Fibroblast of the conjunctiva (primary cell): Measurements from ENCODE around the gene UVRAG.
"Not testable (repeated sequence)": the region's sequence is repeated elsewhere in the genome, so short reads cannot be mapped to it uniquely, and the experiment has no call there.

ENCODE experiments used
- DNase-seq: peaks from one replicate; pipeline ENCODE4 v3.0.0-alpha.2; 2010; ENCODE audit warnings: low read depth

UVRAG gene

DNA sequence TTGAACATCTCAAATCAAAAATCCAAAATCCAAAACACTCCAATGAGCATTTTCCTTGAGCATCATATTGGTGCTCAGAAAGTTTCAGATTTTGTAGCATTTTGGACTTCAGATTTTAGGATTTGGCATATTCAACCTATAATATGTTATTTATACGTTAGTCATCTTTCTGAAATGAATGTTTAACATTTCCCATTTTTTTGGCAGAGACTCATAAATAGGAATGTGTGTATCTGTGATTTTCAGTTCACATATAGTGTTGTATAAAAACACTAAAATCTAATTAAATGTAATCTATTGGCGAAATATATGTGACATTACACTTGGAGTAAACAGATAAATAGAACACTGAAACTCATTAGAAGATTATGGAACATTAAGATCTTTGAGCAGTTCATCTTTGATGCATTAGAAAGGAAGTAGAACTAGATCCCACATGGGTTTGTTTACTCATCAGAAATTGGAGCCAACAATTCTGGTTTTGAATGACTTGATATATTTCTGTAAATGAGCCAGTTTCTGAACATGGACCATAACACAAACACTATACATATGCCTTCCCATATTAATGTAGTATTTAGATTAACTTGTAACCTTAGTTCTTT lies 153.1 kb downstream of the UVRAG start:
- no peak for DNase-seq

DNA sequence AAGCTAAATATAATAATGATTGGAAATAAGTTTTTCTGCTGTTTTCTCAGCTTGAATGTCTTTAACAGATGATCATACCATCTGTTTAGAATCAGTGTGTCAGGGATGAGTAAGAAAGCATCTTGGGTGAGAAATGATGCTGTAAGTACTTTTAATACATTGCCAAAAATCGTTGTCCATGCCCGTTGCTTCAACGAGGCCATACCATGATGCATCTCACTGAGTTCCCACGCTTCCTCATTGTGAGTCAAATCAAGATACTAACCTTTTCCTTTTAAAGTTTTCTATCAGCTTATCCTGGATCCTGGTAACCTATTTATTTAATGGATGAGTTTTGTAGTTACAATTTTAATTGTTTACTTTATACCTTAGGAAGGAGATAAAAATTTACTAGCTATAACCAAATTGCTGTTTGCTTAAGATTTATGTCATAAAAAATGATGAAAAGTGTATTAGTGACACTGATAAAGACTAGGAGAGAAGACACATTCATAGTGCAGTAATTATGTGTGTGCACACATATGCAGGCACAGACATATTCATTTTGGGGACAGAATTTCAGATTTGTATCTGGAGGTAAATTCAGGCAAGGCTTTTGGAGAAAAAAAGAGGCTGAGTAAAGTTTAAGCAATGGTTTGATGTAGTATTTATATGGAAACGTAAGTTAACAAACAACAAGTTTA lies 154.8 kb downstream of the UVRAG start:
- peak; percentile 55 for DNase-seq

DNA sequence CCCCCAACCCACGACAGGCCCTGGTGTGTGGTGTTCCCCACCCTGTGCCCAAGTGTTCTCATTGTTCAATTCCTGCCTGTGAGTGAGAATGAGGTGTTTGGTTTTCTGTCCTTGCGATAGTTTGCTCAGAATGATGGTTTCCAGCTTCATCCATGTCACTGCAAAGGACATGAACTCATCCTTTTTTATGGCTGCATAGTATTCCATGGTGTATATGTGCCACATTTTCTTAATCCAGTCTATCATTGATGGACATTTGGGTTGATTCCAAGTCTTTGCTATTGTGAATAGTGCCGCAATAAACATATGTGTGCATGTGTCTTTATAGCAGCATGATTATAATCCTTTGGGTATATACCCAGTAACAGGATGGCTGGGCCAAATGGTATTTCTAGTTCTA lies 158.7 kb downstream of the UVRAG start:
- not testable (repeated sequence) for DNase-seq

DNA sequence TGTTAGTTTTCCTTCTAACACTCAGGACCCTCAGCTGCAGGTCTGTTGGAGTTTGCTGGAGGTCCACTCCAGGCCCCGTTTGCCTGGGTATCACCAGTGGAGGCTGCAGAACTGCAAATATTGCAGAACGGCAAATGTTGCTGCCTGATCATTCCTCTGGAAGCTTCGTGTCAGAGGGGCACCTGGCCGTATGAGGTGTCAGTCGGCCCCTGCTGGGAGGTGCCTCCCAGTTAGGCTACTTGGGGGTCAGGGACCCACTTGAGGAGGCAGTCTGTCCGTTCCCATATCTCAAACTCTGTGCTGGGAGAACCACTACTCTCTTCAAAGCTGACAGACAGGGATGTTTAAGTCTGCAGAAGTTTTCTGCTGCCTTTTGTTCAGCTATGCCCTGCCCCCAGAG lies 164.1 kb downstream of the UVRAG start:
- not testable (repeated sequence) for DNase-seq

GRCh38 chr11:75979479-75980027 lies 164.5 kb downstream of the UVRAG start:
- not testable (repeated sequence) for DNase-seq

- no peak for DNase-seq
Measured at GRCh38 chr11:75980031-75980430, 165.0 kb downstream of the UVRAG start.

DNA sequence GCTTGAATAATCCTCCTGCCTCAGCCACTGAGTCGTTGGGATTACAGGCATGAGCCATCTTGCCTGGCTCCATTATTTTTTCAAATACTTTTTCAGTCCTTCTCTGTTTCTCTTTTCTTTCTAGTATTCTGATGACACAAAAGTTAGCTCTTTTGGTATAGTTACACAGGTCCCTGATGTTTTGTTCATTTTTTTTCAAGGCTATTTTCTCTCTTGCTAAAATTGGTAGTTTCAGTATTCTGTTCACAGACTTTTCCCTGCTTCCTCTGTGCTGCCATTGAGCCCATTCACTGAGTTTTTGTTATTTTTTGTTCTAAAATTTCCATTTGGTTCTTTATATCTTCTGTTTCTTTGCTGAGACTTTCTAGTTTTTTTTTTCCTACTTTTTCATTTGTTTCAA lies 166.5 kb downstream of the UVRAG start:
- DNase-seq = no peak

DNA sequence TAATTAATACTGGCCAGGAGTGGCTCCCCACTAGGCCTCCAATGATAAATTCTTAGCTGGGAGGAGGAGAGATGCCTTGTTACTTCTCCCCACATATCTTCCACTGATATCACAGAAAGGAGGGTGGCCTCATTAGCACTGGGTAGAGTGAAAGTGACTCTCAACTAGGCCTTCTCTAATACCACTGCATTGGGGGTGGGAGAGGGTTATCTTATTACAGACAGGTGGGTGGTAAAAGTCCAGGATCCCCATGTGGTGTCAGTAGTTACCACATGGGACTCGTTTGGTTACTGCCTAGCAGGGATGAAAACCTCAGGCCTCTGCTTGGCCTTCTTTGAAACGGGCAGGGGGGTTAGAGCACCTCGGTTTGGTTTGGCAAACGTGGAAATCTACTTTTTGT lies 167.3 kb downstream of the UVRAG start:
- DNase-seq = no peak

- DNase-seq = no peak
Measured at GRCh38 chr11:75986966-75987365, 172.0 kb downstream of the UVRAG start.

GRCh38 chr11:75993126-75993525 lies 178.1 kb downstream of the UVRAG start:
- no peak for DNase-seq

DNA sequence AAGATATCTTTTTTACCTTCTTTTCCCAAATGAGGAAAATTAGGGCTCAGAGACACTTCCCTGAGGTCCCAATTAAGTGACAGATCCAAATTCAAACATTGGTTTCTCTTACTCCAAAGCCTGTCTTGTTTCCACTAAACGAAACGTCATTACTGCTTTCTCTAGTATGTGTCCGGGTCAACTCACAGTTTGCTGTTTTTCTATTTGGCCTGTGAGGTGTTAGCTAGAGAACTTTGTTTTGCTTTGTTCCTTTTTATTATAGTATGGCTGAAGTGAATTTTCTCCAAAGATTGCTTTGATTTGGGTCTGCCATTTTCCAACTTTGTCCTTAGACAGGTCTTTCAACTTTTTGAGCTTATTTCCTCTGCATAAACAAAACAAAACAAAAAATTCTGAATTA lies 179.6 kb downstream of the UVRAG start:
- no peak for DNase-seq

- DNase-seq = no peak
Measured at GRCh38 chr11:75996523-75997442, 181.8 kb downstream of the UVRAG start.

- no peak for DNase-seq
Measured at GRCh38 chr11:76004400-76004799, 189.4 kb downstream of the UVRAG start.

GRCh38 chr11:76005756-76006155 lies 190.7 kb downstream of the UVRAG start:
- DNase-seq = no peak

DNA sequence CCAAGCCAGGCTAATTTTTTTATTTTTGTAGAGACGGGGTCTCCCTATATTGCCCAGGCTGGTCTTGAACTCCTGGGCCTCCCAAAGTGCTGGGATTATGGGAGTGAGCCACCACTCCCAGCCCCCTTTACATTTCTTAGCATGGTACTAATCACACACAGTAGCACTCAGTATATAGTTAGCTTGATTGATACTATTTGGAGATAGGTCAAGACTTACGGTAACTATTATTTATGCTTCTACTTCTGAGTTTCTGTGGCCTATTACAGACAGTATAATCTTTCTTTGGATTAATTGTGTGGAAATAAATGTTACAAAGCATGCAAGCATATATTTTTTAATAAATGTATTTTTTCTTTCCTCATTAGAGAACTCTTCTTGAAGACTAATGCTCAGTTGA lies 192.2 kb downstream of the UVRAG start:
- no peak for DNase-seq

GRCh38 chr11:76008474-76008873 lies 193.5 kb downstream of the UVRAG start:
- DNase-seq = no peak

DNA sequence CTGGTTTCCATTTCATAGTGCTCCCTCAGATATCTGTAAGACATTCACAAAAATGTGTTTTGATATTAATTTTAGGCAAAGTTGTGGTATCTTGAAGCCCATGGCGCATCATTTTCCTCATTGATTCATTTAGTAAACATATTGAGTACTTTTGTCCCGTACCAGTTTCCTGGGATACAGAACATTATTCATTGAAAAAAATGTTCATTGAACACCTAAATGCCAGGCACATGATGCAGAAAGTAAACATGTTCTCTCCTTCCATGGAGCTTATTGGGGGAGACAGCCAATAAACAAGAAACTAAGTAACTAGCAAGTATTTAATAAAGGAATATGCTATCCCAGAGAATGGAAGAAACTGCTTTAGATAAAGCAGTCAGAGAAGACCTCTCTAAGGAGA lies 195.0 kb downstream of the UVRAG start:
- DNase-seq = no peak

GRCh38 chr11:76013526-76013925 lies 198.5 kb downstream of the UVRAG start:
- no peak for DNase-seq

DNA sequence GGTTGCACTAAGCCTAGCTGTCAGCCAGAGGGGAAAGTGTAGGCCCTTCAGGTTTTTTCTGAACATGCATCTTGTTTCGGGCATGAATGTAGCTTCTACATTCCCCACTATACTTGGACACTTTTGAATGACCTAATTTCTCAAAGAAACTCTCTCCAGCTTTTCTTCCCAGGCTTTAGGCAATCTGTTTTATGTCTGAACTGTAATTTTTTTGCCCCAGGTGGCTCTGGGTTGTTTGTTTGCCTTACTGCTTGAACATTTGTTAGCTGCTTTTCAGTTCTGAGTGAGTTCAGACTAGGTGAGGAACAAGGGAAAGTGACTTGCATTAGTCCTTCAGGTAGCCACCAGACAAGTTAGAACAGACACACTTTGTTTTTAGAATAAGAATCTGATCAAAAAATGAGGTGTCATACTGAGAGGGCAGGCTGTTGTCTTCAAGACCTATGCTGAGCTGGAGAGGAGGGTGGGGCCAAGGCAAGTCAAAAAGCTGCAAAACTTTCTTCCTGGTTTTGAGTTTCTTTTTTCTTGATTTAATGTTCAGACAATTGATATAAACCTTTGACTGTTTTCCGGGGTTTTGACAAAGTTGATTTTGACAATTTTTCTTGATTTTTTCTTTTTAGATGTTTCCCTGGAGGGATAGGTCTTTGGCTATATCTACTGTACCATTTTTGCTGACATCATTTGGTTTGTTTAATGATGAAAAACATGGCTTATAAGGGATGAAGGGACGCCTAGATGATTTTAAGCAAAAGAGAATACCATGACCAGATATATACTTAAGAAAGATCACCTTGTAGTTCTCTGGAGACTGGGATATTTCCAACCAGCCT lies 208.4 kb downstream of the UVRAG start:
- no peak for DNase-seq

- DNase-seq = peak; percentile 37
Measured at GRCh38 chr11:76025068-76025467, 210.1 kb downstream of the UVRAG start.

- no peak for DNase-seq
Measured at GRCh38 chr11:76025817-76026216, 210.8 kb downstream of the UVRAG start.

- DNase-seq = no peak
Measured at GRCh38 chr11:76026281-76026680, 211.3 kb downstream of the UVRAG start.
